HG03064 (cell line): ENCODE results near the gene FGFRL1.
A peak's percentile ranks its signal among the peaks of the same experiment; 100 is the strongest.
"Not testable (repeated sequence)": the region's sequence is repeated elsewhere in the genome, so short reads cannot be mapped to it uniquely, and the experiment has no call there.

Experiments used
- ATAC-seq: cut with Tn5 transposase; IDR thresholded peaks from one replicate; pipeline ENCODE4 v1.9.1; 2021; ENCODE audit warnings: low read depth; ENCODE audit not compliant: unreplicated experiment

Gene FGFRL1

DNA sequence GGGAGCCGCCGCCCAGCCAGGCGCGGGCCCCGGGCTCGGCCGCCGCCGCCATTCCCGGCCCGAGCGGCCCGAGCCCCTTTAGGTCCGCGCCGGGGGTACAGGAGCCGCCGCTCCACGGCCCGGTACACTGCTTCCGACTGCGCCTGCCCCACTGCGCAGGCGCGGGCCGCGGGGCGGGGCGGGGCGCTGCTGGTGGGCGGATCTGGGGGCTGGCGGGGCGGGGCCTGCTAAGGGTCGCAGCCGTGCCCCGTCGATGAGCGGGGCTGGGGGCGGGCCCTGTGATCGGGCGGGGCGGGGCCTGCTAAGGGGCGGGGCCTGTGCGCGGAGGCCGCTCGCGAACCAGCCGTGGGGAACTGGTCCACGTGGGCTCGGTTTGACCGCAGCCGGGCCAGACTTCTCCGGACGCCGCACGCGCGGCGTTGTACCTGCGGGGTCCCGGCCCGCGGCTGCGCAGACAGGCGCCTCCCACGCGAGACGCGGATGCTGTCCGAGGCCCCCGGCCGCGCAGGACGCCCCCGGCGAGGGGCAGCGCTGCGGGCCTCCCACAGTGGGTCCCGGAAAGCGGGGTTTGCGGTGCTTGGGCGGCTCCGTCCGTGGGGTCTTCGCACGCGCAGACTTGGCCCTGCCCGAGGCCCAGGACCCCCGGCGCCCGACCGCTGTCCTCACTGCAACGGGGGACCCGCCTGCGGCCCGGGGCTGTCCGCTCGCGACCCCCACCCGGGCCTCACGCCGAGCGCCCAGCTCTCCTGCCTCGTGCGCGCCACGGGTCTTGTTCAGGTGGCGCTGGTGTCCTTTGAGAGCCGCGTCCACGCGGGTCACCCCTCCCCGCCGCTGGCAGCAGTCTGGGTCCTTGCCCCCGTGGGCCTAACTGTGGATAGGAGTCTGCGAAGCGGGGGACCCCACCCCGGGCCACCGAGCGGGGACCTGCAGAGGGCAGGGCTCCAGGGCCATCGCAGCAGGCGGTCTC, 37.7 kb upstream of the FGFRL1 start, which contains the start of gene DGKQ:
Gene DGKQ (minus strand): TSS at position 139 of the 967 bp plus-strand sequence. CDS start 87 bp downstream, at position 52.
- peak; percentile 67 for ATAC-seq

DNA sequence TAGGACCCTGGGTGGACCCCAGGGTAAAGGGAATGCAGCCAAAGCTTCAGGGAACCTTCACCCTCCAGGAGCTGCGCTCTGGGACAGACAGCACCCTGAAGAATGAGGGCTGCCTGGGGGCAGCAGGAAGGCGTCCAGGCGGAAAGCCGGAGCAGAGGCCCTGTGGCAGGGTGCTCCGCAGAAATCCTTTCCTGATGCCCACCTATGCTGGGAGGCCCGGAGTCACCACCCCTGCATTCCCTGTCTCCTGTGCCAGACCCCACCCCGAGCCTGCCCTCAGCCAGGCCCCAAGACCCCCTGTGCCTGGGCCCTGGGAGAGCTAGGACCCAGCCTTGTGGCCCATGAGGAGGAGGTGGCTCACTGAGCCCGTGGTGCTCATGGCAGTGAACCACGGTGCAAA, 36.8 kb upstream of the FGFRL1 start:
- no peak for ATAC-seq

DNA sequence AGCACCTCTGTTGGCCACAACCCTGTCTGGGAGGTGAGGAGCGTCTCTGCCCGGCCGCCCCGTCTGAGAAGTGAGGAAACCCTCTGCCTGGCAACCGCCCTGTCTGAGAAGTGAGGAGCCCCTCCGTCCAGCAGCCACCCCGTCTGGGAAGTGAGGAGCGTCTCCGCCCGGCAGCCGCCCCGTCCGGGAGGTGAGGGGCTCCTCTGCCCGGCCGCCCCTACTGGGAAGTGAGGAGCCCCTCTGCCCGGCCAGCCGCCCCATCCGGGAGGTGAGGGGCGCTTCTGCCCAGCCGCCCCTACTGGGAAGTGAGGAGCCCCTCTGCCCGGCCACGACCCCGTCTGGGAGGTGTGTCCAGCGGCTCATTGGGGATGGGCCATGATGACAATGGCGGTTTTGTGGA, 35.4 kb upstream of the FGFRL1 start:
- ATAC-seq, result not testable (repeated sequence)

DNA sequence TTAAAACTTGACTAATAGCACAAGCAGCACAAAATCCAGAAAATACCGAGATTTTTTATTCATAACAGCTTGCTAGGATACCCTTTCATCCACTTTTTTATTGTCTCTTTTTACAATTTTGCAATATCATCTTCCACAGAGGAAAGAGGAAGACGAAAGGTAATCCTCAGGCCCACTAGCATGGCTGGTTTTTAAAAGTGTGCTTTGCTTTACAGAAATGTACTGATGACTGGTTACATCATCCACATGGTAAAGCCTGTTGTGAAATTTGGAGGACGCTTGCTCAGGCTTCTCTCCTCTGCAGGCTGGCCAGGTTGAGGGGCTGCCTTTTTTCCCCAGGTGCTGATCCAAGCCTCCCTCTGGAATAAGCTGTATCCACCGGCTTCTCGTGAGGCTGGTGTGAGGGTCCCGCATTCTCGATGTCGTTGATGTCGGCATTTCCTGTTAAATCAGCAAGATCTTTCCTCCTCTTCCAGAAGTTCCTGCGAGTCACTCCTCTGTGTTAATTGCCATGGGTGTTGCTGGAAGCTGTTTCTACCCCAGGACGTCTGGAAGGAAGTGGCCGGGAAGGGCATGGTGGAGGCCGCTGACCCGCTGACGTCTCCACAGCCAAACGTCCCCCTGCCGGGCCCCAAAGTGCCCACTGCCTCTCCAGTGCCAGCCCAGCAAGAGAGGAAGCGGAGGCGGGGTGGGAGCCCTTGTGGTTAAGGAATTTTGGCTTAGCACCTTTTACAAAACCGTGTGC, 32.3 kb upstream of the FGFRL1 start:
- ATAC-seq, result no peak

DNA sequence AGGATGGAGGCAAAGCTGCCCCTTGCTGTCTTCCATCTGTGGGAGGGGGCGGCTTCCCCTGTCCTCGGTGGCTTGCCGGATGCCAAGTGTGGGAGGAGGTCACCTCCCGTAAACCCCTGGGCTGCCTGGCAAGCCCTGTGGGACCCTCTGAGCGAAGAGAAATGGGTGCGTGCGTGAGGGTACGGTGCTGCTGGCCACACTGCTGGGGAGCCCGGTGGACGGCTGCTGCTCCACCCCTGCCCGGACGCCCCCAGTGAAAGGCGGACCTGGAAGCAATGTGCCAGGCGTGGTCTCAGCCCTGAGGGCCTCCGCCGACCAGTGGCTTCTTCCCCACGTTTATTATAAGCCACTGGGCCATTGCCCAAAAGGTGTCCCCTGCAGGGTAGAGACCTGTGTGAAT, 29.1 kb upstream of the FGFRL1 start:
- ATAC-seq, result no peak

DNA sequence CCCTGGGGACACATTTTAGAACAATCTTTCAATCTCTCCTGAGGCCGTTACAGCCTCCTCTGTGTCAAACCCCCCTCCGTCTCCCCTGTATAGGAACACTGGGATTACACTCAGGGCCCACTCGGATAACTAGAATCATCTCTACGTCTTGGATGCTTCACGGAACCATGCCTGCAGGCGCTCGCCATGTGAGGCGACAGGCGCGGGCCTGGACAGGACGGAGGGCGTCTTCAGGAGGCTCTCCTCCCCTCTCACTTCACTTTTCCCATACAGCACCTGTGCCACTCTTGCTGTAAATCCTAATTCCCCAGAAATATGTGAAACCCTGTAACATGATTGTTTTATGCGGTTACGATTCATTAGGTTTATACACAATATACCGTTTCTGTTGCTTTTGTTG, 28.6 kb upstream of the FGFRL1 start:
- ATAC-seq, result no peak

DNA sequence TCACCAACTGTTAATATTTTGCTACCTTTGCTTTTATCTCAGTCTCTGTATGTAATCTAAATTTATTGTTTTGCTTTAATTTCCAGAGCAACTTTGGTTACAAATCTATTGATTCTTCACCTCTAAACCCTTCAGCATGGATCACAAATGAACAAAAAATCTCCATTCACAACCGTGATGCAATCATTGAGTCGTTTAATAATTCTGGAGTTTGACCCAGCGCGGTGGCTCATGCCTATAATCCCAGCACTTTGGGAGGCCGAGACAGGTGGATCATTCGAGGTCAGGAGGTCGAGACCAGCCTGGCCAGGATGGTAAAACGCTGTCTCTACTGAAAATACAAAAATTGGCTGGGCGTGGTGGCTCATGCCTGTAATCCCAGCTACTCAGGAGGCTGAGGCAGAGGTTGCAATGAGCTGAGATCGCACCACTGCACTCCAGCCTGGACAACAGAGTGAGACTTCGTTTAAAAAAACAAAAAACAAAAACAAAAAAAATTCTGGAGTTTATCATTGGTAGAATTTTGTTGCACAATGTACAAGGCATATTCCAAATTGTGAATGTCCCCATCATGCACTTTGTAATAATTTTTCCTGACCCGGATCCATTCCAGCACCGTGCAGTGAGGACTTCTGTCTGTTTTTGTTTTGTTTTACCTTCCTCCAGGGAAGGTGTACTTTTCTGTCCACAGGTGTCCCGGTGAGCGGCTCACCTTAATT, 26.9 kb upstream of the FGFRL1 start:
- ATAC-seq, result no peak

DNA sequence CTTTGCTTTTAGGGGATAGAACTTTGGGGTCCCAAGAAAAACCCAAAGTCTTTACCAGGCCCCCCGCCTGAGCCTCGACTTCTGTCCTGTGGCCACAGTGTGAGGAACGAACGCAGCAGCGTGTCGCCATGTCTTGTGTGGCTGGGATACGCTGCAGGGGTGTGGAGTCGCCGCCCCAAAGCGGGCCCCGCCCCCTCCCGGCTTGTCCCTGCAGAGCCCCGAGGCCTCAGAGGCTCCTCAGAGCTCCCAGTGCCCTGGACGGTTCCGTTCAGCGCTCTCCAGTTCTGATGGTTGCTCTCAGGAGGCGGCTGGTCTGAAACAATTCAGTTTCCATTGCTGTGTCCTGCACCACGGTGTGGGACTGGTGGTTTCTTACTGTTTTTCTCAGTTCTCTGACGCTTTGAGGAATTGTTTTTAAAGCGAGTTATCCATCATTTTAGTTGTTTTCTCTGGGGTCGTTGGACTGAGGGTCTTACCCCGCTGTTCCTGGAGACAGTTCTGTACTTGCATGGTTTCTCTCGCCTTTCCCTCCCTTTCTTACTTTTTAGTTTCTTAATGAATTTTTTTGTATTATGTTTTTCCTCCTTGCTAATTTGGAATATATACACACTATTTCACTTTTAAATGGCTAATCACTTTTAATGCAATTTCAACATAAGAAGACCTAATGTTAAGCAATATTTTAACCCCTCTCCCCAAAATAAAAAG, 26.1 kb upstream of the FGFRL1 start:
- no peak for ATAC-seq

DNA sequence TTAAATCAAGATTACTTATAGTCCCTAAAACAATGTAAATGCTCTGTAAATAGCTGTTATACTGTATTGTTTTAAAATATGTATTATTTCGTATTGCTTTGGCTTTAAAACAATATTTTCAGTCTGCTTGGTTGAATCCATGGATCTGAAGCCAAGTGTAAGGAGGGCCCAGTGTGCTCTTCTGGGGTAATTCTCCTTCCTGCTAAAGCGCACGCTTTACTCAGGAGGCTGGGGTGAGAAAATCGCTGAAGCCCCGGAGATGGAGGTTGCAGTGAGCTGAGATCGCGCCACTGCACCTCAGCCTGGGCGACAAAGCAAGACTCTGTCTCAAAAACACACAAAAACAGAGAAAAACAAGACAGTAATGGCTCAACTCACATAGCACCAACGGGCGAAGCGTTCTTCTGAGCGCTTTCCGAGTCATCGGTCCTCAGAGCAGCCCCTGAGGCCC, 25.0 kb upstream of the FGFRL1 start:
- ATAC-seq, result no peak

DNA sequence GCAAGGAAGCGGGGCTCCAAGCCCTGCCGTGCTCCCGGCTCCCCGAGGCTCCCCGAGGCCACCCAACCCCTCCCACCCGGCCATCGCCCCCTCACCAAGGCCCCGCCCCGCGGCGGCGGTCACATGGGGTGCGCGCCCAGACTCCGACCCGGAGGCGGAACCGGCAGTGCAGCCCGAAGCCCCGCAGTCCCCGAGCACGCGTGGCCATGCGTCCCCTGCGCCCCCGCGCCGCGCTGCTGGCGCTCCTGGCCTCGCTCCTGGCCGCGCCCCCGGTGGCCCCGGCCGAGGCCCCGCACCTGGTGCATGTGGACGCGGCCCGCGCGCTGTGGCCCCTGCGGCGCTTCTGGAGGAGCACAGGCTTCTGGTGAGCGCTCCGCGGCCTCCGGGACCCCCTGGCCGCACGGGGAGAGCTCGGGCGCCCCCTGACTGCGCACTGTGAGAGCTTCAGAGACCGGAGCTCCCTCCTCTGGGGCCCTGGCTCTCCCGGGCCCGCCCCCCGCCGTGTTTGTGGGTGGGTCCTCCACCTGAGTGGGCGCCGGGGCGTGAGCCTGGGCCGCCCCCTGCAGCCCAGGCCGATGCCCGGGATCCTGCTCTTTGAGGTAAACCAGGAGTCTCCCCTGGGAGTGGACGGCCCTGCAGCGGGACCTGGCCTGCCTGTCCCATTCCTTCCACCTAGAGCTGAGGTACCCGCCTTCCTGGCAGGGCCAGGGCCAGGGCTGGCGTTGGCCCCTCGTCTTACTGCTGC, 24.4 kb upstream of the FGFRL1 start, which contains the start of gene IDUA:
Gene IDUA (plus strand): TSS at position 166 of the 745 bp plus-strand sequence. CDS start 41 bp downstream, at position 207.
- peak; percentile 68 for ATAC-seq

DNA sequence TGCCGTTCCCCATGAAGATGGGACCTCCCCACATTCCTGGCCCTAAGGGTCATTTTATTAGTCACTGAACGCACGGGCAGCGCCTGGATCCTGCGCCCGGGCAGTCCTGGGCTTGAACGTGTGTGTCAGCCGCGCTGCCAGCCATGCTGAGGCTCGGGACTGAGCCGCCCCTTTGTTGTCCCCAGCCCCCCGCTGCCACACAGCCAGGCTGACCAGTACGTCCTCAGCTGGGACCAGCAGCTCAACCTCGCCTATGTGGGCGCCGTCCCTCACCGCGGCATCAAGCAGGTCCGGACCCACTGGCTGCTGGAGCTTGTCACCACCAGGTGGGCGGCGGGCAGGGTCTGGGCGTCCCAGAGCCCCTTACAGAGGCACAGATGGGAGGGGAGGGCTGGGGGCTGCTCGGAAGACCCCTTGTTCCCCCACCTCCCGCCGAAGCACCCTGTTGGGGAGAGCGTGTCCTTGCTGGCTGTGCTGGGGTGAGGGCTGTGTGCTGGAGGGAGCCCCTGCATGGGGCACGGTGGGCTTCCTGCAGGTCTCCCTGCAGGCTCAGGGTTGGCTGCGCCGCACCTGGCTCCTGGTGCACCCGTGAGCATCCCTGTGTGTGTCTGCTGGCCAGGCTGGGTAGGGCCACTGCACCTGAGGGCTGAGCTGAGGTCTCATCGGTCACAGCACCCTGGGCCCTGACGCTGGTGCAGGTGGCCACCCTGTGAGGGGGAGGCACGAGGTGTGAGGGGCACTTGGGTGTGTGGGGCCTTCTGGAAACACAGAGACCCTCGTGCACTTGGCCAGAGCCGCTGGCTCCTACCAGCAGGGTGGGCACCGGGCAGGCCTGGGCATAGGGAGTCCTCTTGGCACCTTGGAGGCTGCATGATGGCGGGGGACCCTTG, 23.6 kb upstream of the FGFRL1 start:
- ATAC-seq, result no peak

DNA sequence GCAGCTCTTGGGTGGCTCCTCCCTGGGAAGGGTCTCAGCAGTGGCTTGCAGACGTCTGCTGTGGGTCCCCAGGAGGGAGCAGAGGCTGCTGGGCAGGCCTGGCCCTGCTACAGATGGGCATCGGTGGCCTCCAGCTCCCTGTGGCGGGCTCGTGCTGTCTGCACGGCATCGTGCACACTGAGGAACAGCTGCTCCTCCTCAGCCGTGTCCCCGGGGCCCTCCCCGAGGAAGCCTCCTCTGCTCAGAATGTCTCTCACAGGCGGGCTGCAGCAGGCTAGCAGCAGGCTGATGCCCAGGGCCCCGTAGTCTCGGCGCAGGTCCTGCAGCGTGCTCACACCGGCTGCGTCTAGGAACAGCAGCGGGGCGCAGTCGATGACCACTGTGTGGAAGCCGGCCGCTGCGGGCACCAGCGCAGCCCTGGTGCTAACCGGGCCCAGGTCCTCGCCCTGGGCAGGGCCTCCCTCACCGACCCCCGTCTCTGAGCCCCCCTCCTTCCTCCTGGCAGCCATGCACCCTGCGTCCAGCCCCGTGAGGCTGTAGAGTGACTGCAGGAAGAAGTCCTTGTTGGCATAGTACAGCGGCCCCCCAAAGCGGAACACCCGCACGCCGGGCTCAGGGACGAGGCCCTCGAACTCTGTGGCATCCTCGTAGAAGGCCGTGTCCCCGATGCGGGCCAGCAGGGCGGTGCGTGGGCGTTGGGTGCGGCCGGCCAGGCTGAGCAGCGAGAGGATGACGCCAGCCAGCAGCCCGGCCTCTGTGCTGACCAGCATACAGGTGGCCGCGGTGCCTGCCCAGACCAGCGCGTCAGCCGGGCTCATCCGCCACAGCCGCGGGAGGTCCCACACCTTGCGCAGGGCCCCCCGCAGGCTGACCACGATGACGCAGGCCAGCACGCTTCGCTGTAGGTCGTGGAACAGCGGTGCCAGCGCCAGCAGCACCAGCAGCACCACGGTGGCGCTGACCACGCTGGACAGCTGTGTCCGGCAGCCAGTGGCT, 22.4 kb upstream of the FGFRL1 start:
- ATAC-seq, result no peak

DNA sequence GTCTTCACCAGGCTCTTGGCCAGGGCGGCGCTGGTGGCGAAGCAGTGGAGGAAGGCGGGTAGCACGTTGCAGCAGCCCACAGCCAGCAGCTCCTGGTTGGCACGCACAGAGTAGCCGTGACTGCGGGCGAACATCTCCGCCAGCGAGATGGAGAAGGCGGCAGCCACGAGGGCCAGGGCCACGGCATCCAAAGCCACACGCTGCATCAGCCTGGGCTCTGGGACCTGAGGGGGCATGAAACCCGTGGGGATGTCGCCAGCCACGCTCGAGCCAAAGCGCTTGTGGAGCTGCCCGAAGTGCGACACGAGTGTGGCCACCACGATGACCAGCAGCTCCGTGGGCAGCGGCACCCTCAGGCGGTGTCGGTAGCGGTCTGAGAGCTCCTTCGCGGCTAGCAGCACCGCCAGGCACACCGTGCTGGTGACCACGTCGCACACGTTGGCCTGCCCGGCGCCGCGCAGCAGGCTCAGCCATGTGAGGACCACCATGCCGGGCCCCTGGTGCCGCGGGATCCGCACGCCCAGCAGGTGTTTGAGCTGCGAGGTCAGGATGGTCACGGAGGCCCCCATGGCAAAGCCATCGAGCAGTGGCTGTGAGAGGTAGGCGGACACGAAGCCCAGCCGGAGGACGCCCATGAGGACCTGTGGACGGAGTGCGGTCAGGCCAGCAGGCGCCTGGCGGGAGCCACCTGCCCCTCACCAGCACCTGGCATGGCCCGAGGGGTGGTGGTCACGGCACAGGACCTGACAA, 21.5 kb upstream of the FGFRL1 start:
- ATAC-seq, result no peak

DNA sequence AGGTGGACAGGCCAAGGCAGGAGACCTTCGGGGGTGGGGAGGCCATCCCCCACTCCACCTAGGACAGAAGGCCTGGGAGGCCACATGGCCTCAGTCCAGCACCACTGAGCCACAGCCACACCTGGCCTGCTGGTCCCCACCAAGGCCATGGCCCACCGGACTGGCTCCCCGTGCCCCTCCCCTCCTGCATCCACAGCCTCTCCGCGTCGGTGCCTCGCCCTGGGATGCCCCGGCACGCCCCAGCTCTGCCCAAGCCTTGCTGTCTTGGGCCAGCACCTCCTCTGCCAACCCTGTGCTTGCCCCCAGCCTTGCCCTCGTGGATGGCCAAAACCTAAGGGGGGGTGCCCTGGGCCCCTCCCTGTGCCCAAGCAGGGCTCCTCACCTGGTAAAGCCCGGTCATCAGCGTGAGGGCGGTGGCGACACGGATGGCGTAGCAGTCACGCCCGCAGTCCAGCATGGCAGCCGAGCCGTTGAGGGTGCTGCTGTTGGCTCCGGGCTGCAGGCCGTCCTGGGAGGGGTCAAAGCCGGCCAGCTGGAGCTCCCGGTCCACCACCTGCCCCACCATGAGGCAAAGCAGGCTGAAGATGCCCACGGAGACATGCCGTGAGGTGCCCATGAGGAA, 20.6 kb upstream of the FGFRL1 start:
- ATAC-seq, result no peak

DNA sequence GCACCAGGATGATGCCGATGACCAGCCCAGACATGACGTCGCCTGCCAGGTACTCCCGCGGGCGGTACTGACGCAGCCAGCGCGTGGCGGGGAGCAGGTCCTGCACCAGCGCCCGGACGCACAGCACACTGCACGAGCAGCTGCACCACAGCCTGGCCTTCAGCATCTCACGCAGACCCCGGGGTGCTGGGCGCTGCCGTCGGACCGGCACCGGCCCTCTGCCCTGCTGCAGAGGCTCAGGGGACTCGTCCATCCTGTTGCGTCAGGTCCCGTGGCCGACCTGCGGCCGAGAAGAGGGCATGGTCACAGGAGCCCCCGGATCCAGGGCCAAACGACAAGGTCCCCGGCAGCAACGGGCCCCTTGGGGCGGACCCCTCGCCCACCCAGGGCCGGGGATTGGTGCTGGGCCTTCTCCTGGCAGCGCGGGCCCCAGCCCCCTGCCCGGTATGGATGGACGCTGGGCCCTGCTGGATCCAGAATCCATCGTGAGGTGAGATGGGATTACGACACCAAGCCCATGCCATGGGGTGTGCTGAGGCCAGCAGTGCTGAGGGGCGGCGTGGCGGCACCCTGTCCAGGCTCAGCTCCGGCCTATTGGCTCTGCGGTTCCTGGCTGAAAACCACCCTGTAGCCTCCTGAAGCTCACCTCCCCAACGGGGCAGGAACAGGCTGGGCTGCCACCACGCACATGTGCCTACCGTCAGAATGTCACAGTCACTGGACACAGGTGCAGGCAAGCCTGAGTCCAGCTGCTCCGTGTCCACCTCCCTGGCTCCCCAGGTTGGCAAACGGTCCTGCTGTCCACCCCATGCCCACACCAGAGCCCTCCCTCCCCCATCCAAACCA, 19.8 kb upstream of the FGFRL1 start:
- ATAC-seq, result no peak
